ENCODE results near the gene WBP2. TPM values are rescaled to one million over a fixed set of nuclear protein-coding genes. Genes with fewer than 3 reads are reported as not detected.
A peak's percentile ranks its signal among the peaks of the same experiment; 100 is the strongest.

The WBP2 gene
- total and polyA plus RNA-seq, 2 of the 13 experiments (the other 11 are each of a cell fraction or from before 2014, with no cell fraction given), result 29.2 to 29.5 TPM

DNA sequence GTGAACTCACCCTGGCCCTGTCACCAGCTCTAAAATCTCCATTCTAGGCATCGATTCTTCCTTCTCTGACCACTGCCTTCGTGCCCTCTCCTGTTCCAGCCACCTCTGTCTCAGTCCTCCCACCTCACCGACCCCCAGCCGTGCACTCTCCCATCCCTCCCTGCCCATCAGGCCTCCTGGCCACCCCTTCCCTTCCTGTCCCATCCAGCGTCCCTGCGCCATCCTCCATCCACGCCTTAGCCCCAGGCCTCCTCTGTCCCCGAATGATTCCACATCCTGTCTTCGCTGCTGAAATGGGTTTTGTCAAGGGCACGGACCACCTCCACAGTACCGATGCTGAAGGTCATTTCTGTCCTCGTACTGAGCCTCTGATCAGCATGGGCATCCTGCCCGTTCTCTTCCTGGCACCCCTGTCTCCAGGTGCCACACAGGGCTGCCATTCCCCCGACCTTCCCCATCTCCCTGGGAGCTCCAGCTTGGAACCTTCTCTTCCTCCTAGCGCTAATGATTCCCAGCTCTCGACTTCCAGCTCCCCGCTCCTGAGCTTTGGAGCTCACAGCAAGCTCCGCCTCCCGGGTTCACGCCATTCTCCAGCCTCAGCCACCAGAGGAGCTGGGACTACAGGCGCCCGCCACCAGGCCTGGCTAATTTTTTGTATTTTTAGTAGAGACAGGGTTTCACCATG is 39.1 kb upstream of the WBP2 start (continued):
- TF ChIP-seq RXRB (CRISPR knock-in tag; IDR thresholded peaks at IDR 0.05; ENCODE audit: borderline replicate concordance) (no peak), ATF7-NPFF (CRISPR knock-in tag; IDR thresholded peaks at IDR 0.05; ENCODE audit: low read depth) (0 out of 2 replicates have a peak, but pooled peaks have one; percentile 37), ETV5 (CRISPR knock-in tag; IDR thresholded peaks at IDR 0.05; ENCODE audit: borderline replicate concordance) (0 out of 2 replicates have a peak, but pooled peaks have one; percentile 21), PAX8 (CRISPR knock-in tag; IDR thresholded peaks at IDR 0.05; ENCODE audit: borderline replicate concordance) (0 out of 2 replicates have a peak, but pooled peaks have one; percentile 32), ZNF678 (CRISPR knock-in tag; IDR thresholded peaks at IDR 0.05) (peak; percentile 36; the same call in 1 of the 2 replicates), RFX5 (IDR thresholded peaks at IDR 0.05; ENCODE audit: low read depth, low read length) (peak; percentile 22; the same call in 1 of the 2 replicates), ZNF572 (CRISPR knock-in tag; IDR thresholded peaks at IDR 0.05) (0 out of 2 replicates have a peak, but pooled peaks have one; percentile 58), NPAS2 (CRISPR knock-in tag; IDR thresholded peaks at IDR 0.05; ENCODE audit: borderline replicate concordance) (no peak), ZNF747 (CRISPR knock-in tag; IDR thresholded peaks at IDR 0.05; ENCODE audit: borderline replicate concordance) (0 out of 2 replicates have a peak, but pooled peaks have one; percentile 16), SRY (CRISPR knock-in tag; IDR thresholded peaks at IDR 0.05) (0 out of 2 replicates have a peak, but pooled peaks have one; percentile 46), ISL2 (CRISPR knock-in tag; IDR thresholded peaks at IDR 0.05) (peak; percentile 38; the same call in 1 of the 2 replicates), CAMTA2 (CRISPR knock-in tag; IDR thresholded peaks at IDR 0.05; ENCODE audit: borderline replicate concordance) (peak; percentile 74; the same call in 1 of the 2 replicates), XRCC5 (optimal IDR thresholded peaks at IDR 0.05; ENCODE audit: low read length) (peak; percentile 47), HNRNPLL (IDR thresholded peaks at IDR 0.05; ENCODE audit: low read depth, low read length, poor library complexity, severe bottlenecking) (peak; percentile 52), EZH2 (conservative IDR thresholded peaks at IDR 0.05; ENCODE audit: low read depth, low read length) (no peak), ZNF569 (CRISPR knock-in tag; IDR thresholded peaks at IDR 0.05; ENCODE audit: borderline replicate concordance) (no peak), ZNF749 (CRISPR knock-in tag; IDR thresholded peaks at IDR 0.05; ENCODE audit: borderline replicate concordance) (no peak), MED1 (CRISPR knock-in tag; IDR thresholded peaks at IDR 0.05) (peak; percentile 54), ZNF333 (CRISPR knock-in tag; IDR thresholded peaks at IDR 0.05; ENCODE audit: borderline replicate concordance) (peak; percentile 84), HOXA5 (CRISPR knock-in tag; IDR thresholded peaks at IDR 0.05) (0 out of 2 replicates have a peak, but pooled peaks have one; percentile 37), AKAP8 (CRISPR knock-in tag; IDR thresholded peaks at IDR 0.05) (peak; percentile 98), ZNF883 (CRISPR knock-in tag; IDR thresholded peaks at IDR 0.05; ENCODE audit: not compliant biosample characterization) (peak; percentile 9), ARNT2 (CRISPR knock-in tag; IDR thresholded peaks at IDR 0.05; ENCODE audit: low read depth) (peak; percentile 48; the same call in 1 of the 2 replicates), ZNF772 (CRISPR knock-in tag; IDR thresholded peaks at IDR 0.05) (peak; percentile 60; the same call in 1 of the 2 replicates)
- TF ChIP-seq, protein P1, sequence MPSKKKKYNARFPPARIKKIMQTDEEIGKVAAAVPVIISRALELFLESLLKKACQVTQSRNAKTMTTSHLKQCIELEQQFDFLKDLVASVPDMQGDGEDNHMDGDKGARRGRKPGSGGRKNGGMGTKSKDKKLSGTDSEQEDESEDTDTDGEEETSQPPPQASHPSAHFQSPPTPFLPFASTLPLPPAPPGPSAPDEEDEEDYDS (CRISPR knock-in tag; IDR thresholded peaks at IDR 0.05), result peak; percentile 29; the same call in 1 of the 2 replicates
- TF ChIP-seq, protein P2, sequence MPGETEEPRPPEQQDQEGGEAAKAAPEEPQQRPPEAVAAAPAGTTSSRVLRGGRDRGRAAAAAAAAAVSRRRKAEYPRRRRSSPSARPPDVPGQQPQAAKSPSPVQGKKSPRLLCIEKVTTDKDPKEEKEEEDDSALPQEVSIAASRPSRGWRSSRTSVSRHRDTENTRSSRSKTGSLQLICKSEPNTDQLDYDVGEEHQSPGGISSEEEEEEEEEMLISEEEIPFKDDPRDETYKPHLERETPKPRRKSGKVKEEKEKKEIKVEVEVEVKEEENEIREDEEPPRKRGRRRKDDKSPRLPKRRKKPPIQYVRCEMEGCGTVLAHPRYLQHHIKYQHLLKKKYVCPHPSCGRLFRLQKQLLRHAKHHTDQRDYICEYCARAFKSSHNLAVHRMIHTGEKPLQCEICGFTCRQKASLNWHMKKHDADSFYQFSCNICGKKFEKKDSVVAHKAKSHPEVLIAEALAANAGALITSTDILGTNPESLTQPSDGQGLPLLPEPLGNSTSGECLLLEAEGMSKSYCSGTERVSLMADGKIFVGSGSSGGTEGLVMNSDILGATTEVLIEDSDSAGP (CRISPR knock-in tag; IDR thresholded peaks at IDR 0.05; ENCODE audit: borderline replicate concordance), result peak; percentile 26
- TF ChIP-seq, protein P3, sequence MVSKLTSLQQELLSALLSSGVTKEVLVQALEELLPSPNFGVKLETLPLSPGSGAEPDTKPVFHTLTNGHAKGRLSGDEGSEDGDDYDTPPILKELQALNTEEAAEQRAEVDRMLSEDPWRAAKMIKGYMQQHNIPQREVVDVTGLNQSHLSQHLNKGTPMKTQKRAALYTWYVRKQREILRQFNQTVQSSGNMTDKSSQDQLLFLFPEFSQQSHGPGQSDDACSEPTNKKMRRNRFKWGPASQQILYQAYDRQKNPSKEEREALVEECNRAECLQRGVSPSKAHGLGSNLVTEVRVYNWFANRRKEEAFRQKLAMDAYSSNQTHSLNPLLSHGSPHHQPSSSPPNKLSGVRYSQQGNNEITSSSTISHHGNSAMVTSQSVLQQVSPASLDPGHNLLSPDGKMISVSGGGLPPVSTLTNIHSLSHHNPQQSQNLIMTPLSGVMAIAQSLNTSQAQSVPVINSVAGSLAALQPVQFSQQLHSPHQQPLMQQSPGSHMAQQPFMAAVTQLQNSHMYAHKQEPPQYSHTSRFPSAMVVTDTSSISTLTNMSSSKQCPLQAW (CRISPR knock-in tag; IDR thresholded peaks at IDR 0.05), result peak; percentile 43; the same call in 1 of the 2 replicates

Data from HepG2 (cell line).